GM19452 (cell line): ENCODE measurements around the gene NBPF1.
"Not testable (repeated sequence)": the region's sequence is repeated elsewhere in the genome, so short reads cannot be mapped to it uniquely, and the experiment has no call there.

Experiments
- ATAC-seq: cut with Tn5 transposase; IDR thresholded peaks from one replicate; pipeline ENCODE4 v1.9.1; 2021; ENCODE audit not compliant: unreplicated experiment

The NBPF1 gene

DNA sequence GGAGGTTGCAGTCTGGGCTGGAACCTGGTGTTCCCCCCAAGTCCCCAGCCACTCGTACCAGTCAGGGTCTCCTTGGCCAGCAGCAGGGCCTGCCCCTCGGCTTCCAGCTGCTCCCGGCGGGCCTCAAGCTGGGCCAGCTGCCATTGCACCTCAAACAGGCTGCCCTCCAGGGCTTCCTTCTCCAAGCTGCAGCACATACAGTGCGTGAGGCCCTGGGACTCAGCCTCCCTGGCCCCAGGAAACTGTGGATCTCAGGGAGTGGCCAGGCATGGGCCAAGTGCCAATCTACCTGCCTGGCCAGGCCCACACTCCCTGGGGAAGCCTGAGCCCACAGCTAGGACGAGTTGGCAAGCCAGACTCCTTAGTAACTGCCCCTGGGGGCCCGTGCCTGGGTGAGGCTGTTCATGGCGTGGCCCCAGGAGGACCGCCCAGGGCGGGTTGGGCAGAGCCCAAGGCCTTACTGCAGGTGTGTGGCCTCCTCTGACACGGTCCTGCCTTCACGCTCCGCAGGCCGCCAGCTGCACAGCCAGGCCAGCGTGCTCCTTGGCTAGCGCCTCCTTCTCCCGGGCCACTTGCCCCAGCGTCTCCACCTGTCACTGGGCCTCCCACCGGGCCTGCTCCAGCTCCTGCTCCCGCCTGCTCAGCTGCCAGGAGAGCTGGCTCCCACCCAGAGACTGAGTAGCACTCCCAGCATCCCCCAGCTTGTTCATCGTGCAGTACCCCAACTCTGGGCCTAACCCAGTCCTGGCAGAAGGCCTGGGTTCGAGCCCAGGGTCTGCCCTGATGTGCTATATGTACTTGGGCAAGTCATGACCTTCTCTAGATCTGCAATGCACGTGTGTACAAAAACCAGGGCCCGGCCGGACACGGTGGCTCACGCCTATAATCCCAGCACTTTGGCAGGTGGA lies 10.7 kb upstream of the NBPF1 start:
- ATAC-seq: not testable (repeated sequence)

DNA sequence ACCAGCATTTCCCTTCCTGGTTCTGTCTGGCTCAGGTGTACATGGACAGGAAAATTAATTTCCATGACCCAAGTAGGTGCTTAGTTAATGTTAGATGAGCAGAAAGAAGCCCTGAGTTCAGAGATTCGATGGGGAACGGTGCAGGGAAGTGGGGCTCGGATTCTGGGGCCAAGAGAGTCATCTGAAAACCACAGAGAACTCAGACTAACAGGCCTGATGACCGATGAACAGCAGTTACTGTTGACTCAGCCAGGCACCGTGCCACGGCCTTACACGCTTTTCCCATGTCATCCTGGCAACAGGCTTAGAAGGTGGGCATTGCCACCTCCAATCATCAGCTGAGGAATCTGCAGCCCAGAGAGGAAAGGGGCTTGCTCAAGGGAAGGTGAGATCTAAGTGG lies 10.0 kb upstream of the NBPF1 start:
- ATAC-seq: not testable (repeated sequence)

- ATAC-seq: not testable (repeated sequence)
These were observed 8.4 kb upstream of the NBPF1 start for GRCh38 chr1:16621681-16622315.

GRCh38 chr1:16621300-16621658 lies 7.9 kb upstream of the NBPF1 start:
- no peak for ATAC-seq

DNA sequence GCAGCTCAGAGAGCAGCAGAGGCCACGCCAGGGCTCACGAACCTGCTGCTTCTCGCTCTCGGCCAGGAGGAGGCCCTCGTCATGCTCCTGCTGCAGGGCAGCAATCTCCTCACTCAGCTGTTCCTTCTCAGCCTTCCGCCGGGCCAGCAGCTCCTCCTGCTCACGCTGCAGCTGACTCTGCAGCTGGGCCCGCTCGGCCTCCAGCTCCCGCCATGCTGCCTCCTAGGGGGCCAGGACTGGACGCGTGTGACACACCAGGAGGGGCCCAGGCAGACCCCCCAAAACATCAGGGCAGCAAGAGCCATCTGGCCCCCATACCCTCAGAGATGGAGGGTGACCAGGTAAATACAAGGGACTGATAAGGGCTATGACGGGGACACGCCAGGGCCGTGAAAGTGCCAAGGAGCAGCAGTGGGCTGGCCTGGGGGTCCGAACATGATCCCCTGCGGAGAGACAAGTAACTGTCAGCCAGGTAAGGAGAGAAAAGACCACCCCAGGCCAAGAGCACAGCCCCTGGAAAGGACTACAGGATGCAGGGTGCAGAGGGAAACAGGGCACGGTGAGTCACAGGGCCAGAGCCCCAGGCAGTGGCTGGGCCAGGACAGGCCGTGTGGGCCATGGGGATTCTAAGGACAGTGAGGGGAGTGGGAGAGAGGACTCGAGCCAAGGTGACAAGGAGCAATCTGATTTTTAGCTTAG lies 6.6 kb upstream of the NBPF1 start:
- not testable (repeated sequence) for ATAC-seq

DNA sequence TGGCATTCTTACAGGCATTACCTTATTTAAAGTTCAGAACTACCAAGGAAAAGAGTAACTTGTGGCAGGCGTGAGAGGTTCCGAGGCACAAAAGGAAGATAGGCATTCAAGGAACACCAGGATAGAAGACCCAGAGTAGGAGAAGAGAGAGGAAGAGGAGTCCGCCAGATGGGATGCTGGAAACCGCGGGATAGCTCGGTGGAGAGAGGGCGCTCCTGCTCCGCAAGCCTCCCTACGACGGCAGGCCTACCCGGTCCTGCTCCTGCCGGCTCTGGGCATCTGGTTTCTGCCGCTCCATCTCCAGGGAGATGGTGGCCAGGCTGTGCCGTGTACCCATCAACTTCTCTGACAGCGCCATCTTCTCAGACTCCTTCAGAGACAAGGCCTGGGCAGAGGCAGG lies 5.4 kb upstream of the NBPF1 start:
- no peak for ATAC-seq

- no peak for ATAC-seq
These were observed 4.6 kb upstream of the NBPF1 start for GRCh38 chr1:16617778-16618580.

DNA sequence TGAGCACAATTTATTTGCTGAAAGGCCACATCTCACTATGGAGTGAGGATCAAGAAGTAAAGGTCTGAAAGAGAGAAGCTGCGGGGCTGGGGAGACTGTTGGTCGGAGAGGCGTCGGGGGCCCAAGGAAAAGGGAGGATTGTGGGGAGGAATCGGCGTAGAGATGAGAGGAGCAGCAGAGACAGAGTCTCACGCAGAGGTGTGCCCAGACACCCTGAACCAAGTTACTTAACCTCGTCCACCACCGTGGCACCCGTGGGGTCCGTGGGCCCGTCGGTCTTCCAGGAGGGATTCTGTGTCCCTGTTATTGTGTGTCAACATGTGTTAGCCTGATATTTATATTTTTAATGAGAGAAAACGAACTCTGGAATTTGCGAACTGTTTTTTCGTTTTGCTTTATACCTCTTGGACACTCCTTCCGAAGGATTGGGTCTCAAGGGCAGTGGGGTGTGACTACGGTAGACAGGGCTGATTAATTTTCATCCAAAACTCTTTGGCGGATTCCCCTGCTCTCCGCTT lies 3.8 kb upstream of the NBPF1 start:
- ATAC-seq: no peak

GRCh38 chr1:16615253-16616252 lies 2.2 kb upstream of the NBPF1 start:
- ATAC-seq: no peak

GRCh38 chr1:16614361-16615252 lies 1.2 kb upstream of the NBPF1 start:
- no peak for ATAC-seq

DNA sequence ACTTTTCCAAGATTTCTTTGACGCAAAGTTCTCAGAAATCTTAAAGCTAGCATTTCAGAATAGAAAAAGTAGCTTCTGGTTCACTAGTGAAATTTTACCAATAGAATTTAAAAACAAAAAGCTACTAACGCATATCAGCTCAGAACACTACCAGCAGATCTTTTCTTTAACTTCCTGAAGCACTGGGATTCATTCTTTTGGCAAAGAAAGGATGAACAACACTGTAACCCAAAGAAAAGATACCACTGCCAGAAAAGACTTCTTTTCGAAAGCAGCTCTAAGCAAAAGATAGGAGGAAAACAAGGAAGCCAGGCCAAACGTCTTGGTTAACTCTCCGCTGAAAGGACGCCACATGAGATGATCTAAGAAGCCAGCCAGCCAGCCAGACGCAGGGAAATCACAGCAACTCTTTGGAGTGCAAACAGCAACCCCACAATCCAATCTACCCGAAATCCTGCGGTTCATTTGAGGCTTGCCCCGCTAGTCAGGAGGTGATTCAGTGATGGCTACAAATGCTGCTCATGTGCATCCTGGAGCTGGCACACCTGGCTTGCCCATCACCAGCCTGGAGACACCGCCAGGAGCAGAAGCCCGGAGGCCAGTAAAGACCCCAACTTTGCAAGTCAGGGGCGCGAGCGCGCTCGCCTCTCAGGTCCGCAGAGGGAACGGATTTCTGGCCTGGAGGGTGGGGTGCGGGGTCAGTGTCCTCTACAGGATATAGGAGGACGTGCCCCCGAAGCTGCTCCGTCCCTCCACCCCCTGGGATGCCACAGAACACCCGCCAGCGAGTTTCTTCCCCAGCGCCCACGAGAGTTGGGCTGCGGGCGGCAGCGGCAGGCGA lies 812 bp downstream of the NBPF1 start:
- no peak for ATAC-seq

- not testable (repeated sequence) for ATAC-seq
These were observed 1.4 kb downstream of the NBPF1 start for GRCh38 chr1:16611981-16612331.

DNA sequence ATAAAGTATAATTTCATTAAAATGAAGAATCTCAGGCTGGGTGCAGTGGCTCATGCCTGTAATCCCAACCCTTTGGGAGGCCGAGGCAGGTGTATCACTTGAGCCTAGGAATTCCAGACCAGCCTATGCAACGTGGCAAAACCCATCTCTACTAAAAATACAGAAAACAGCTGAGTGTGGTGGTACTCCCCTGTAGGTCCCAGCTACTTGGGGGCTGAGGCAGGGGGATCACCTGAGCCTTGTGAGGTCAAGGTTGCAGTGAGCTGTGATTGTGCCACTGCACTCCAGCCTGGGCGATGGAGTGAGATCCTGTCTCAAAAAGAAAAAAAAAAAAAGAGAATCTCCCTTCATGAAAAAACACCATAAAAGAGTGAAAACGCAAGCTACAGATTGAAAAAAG lies 2.2 kb downstream of the NBPF1 start:
- ATAC-seq: not testable (repeated sequence)

GRCh38 chr1:16610553-16610952 lies 2.8 kb downstream of the NBPF1 start:
- not testable (repeated sequence) for ATAC-seq

- not testable (repeated sequence) for ATAC-seq
These were observed 3.6 kb downstream of the NBPF1 start for GRCh38 chr1:16609761-16610160.

DNA sequence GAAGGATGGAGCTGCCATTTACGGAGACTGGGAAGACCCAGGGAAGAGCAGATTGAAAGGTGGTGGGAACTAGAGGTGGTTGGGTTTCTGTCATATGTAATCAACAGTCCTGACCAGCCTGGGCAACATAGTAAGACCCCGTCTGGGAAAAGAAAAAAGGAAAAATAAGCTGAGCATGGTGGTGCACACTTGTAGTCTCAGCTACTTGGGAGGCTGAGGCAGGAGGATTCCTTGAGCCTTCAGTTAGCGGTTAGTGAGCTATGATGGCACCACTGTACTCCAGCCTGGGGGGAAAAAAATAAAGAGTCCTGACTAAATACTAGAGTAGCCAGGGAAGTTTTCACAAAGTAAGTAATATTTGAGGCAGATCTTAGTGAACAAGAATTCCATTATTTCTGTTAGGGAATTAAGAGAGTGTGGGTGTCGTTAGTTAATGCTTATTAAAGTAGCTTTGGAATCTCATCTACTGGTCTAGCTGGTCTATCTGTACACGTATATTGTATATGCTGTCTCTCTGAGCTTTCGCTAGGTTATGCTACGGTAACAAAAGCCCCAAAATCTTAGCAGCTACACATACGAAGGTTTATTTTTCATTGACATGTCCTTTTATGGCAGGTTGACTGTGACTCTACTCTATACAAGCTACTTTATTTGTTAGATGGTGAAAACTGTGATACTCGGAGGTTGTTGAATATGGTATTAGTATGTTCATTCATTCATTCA lies 4.4 kb downstream of the NBPF1 start:
- no peak for ATAC-seq
